Stimulated activated CD8-positive, alpha-beta memory T cell treated with anti-CD3 and anti-CD28 coated beads, Interleukin-2, amount 100 ng/mL, for 48 hours (primary cell): ENCODE results near the gene AP2B1.
"Not testable (repeated sequence)": the region's sequence is repeated elsewhere in the genome, so short reads cannot be mapped to it uniquely, and the experiment has no call there.

Source experiments
- DNase-seq, 2 donors: peaks; one replicate each; pipeline ENCODE4 v3.0.0-alpha.2; 2020; ENCODE audit warnings: low read depth in 2 of 2

AP2B1 gene

GRCh38 chr17:35698800-35699199 is 111.7 kb downstream of the AP2B1 start:
- DNase-seq: no peak

GRCh38 chr17:35700150-35700549 is 113.0 kb downstream of the AP2B1 start:
- no peak for DNase-seq

GRCh38 chr17:35701491-35701890 is 114.4 kb downstream of the AP2B1 start:
- no peak for DNase-seq

- not testable (repeated sequence) for DNase-seq
These were observed 116.2 kb downstream of the AP2B1 start for GRCh38 chr17:35703308-35703707.

GRCh38 chr17:35705230-35705629 is 118.1 kb downstream of the AP2B1 start:
- DNase-seq: no peak

GRCh38 chr17:35705705-35706104 is 118.6 kb downstream of the AP2B1 start:
- no peak for DNase-seq

- no peak for DNase-seq
These were observed 121.0 kb downstream of the AP2B1 start for GRCh38 chr17:35708149-35708548.

GRCh38 chr17:35708951-35709350 is 121.8 kb downstream of the AP2B1 start:
- no peak for DNase-seq

- no peak for DNase-seq
These were observed 122.8 kb downstream of the AP2B1 start for GRCh38 chr17:35709874-35710273.

- no peak for DNase-seq
These were observed 123.8 kb downstream of the AP2B1 start for GRCh38 chr17:35710950-35711349.

GRCh38 chr17:35713069-35713728 is 126.1 kb downstream of the AP2B1 start:
- no peak for DNase-seq

- DNase-seq: no peak
These were observed 127.9 kb downstream of the AP2B1 start for GRCh38 chr17:35714988-35715387.

GRCh38 chr17:35715416-35715815 is 128.3 kb downstream of the AP2B1 start:
- DNase-seq: no peak

- no peak for DNase-seq
These were observed 129.1 kb downstream of the AP2B1 start for GRCh38 chr17:35716173-35716572.

GRCh38 chr17:35716897-35717465 is 129.9 kb downstream of the AP2B1 start:
- DNase-seq: no peak

GRCh38 chr17:35717475-35717874 is 130.4 kb downstream of the AP2B1 start:
- DNase-seq: no peak

GRCh38 chr17:35723735-35724134 is 136.6 kb downstream of the AP2B1 start:
- DNase-seq: no peak

GRCh38 chr17:35725058-35725457 is 137.9 kb downstream of the AP2B1 start:
- no peak for DNase-seq

GRCh38 chr17:35725802-35726126 is 138.6 kb downstream of the AP2B1 start:
- DNase-seq: no peak

GRCh38 chr17:35726127-35726952 is 139.2 kb downstream of the AP2B1 start:
- DNase-seq: no peak

GRCh38 chr17:35726953-35727460 is 139.9 kb downstream of the AP2B1 start:
- DNase-seq: no peak

- no peak for DNase-seq
These were observed 140.5 kb downstream of the AP2B1 start for GRCh38 chr17:35727635-35728034.

GRCh38 chr17:35728551-35728950 is 141.4 kb downstream of the AP2B1 start:
- DNase-seq: no peak
